HG03354 (cell line): ENCODE results near the gene SAMD10.
"Not testable (repeated sequence)": the region's sequence is repeated elsewhere in the genome, so short reads cannot be mapped to it uniquely, and the experiment has no call there.

Experiments used
- ATAC-seq: cut with Tn5 transposase; IDR thresholded peaks from one replicate; pipeline ENCODE4 v1.9.1; 2021; ENCODE audit warnings: mild to moderate bottlenecking; ENCODE audit not compliant: unreplicated experiment, poor library complexity, severe bottlenecking

Gene SAMD10

GRCh38 chr20:63979557-63980316 lies at the start of gene SAMD10:
Gene SAMD10 (minus strand): TSS chr20:63979642. CDS start chr20:63979467, 175 bp downstream.
- peak; percentile 32 for ATAC-seq

- ATAC-seq, result no peak
Observed at GRCh38 chr20:64027981-64028685, 48.7 kb upstream of the SAMD10 start.

- no peak for ATAC-seq
Observed at GRCh38 chr20:64025826-64026412, 46.5 kb upstream of the SAMD10 start.

- ATAC-seq, result no peak
Observed at GRCh38 chr20:64025101-64025825, 45.8 kb upstream of the SAMD10 start.

- ATAC-seq, result no peak
Observed at GRCh38 chr20:64024141-64024990, 44.9 kb upstream of the SAMD10 start.

- no peak for ATAC-seq
Observed at GRCh38 chr20:64023361-64024140, 44.1 kb upstream of the SAMD10 start.

GRCh38 chr20:64022671-64023360 lies 43.4 kb upstream of the SAMD10 start:
- ATAC-seq, result no peak

- no peak for ATAC-seq
Observed at GRCh38 chr20:64021124-64021975, 41.9 kb upstream of the SAMD10 start.

GRCh38 chr20:64015635-64016034 lies 36.2 kb upstream of the SAMD10 start:
- ATAC-seq, result no peak

GRCh38 chr20:64012385-64013154 lies 33.1 kb upstream of the SAMD10 start:
- ATAC-seq, result not testable (repeated sequence)

- ATAC-seq, result no peak
Observed at GRCh38 chr20:64011366-64011779, 31.9 kb upstream of the SAMD10 start.

GRCh38 chr20:64010711-64011237 lies 31.3 kb upstream of the SAMD10 start:
- ATAC-seq, result no peak

- no peak for ATAC-seq
Observed at GRCh38 chr20:64009811-64010387, 30.5 kb upstream of the SAMD10 start.

GRCh38 chr20:64006902-64007301 lies 27.5 kb upstream of the SAMD10 start:
- ATAC-seq, result no peak

GRCh38 chr20:64006490-64006889 lies 27.0 kb upstream of the SAMD10 start:
- ATAC-seq, result no peak

GRCh38 chr20:64005394-64005793 lies 26.0 kb upstream of the SAMD10 start:
- ATAC-seq, result no peak
